ENCODE measurements around the gene TRAF1. TPM values are rescaled to one million over a fixed set of nuclear protein-coding genes. Genes with fewer than 3 reads are reported as not detected.

TRAF1 gene
- total RNA-seq, 4 donors from 2014 or later: 2.5 to 5.7 (median 2.8) TPM

DNA sequence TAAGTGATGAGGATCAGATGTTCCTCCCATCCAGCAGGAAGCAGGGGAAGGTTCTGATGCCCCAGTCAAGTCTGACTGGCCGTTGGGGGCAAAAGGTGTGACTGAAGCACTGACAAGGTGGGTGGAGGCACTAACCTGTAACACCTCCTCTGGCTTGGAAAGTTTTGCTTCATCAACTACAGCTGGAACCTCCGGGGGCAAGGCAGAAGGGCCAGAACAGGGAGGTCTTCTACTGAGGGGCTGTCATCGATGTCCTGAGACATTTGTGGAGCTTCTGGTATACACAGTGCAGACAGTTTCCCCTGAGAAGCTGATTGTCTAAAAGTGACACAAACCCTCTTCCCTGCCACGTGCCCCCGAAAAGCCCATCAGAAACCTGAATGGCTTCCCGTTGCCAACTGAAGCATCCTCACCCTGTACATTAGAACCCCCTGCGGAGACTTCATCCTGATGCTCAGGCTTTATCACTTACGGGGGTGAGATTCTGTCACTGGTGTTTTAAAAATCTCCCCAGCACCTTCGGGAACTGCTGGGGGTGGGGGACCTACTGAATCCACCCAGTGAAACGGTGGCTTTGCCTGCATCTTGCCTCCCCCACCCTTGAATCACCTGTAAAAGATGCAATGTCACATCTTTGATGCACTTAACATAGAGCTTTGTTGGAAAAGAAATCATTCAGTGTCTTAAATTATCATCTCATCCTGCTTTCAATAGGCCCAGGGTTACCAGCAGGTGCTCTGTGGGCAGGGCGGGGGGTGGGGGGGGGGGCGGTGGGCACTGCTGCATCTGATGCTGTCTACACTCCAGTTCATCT lies 24.6 kb downstream of the TRAF1 start:
- WGBS, 2 donors: 70 to 89% methylated on average over 4 to 9 of the region's 12 CpGs
- TF ChIP-seq, protein P1, sequence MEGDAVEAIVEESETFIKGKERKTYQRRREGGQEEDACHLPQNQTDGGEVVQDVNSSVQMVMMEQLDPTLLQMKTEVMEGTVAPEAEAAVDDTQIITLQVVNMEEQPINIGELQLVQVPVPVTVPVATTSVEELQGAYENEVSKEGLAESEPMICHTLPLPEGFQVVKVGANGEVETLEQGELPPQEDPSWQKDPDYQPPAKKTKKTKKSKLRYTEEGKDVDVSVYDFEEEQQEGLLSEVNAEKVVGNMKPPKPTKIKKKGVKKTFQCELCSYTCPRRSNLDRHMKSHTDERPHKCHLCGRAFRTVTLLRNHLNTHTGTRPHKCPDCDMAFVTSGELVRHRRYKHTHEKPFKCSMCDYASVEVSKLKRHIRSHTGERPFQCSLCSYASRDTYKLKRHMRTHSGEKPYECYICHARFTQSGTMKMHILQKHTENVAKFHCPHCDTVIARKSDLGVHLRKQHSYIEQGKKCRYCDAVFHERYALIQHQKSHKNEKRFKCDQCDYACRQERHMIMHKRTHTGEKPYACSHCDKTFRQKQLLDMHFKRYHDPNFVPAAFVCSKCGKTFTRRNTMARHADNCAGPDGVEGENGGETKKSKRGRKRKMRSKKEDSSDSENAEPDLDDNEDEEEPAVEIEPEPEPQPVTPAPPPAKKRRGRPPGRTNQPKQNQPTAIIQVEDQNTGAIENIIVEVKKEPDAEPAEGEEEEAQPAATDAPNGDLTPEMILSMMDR (IDR thresholded peaks at IDR 0.05): no peak
- no peak for TF ChIP-seq POLR2A (IDR thresholded peaks at IDR 0.05)
- Histone ChIP-seq H3K36me3 (peaks cover 0 to 15% (median 0%) of the 10 kb centered on the region in 3 donors), H3K4me3 (no peak overlapping the region), H3K4me1 (peaks cover 2 to 7% (median 4%) of the 10 kb centered on the region in 3 donors), H3K9me3 (no peaks in the 10 kb centered on the region), H3K27ac (no peak overlapping the region), H3K27me3 (no peaks in the 10 kb centered on the region)
- intact Hi-C loops (cut with DNase I): no loop called here
- DNase-seq: no peak

DNA sequence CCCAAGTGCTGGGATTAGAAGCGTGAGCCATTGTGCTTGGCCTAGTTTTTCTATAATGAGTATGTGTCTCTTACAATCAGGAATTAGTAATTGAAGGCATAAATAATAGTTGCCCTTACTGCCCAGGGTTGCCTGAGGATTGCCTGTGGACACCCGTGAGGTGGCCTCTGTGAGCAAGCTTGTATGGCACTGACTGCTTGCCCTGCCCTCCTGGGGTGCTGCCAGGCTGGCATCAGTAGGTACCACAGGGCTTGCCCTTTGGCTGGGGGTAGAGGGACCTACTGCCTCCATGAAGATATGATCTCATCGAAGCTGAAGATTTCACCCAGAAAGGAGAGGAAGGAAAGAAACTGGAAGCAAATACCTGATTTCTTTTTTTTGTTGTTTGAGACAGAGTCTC lies 25.8 kb downstream of the TRAF1 start:
- 75 to 83% methylated on average over 2 to 3 of the region's 3 CpGs for WGBS, 2 donors
- intact Hi-C loops (cut with DNase I): no loop called here
- TF ChIP-seq POLR2A (IDR thresholded peaks at IDR 0.05): no peak
- TF ChIP-seq, protein P1 (IDR thresholded peaks at IDR 0.05): no peak

DNA sequence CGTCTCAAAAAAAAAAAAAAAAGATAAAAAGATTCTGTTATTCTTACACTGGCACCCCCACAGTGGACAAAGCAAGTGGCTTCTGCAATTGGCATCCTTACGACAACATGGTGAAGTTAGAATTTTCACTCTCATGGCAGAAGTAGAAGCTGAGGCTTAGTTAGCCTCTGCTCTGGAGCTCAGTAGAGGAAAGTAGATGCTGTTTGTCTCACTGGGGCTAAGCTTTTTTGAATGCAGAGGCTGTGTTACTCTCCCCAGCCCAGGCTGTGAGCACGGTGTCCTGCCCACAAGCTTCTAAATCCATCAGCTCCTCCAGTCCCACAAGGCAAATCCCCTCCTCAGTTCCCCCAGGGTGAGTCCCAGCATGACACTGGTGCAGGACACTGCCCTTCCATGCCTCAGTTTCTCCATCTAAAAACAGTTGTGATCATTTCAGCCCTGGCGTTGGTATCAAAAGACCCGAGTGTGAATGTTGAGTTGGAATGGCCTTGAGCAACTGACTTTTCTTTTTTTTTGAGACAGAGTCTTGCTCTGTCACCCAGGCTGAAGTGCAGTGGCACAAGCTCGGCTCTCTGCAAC lies 27.0 kb downstream of the TRAF1 start:
- TF ChIP-seq, protein P1 (IDR thresholded peaks at IDR 0.05): no peak
- TF ChIP-seq POLR2A (IDR thresholded peaks at IDR 0.05): no peak
- H3K27me3 ChIP-seq: no peaks in the 10 kb centered on the region
- no peak overlapping the region for H3K27ac ChIP-seq
- H3K36me3 ChIP-seq: peaks cover 0 to 7% (median 0%) of the 10 kb centered on the region in 3 donors
- no peak for DNase-seq
- H3K4me3 ChIP-seq: no peak overlapping the region
- H3K9me3 ChIP-seq: no peaks in the 10 kb centered on the region
- intact Hi-C loops (cut with DNase I): no loop called here
- H3K4me1 ChIP-seq: peaks cover 5 to 17% (median 11%) of the 10 kb centered on the region in 3 donors
- WGBS, 2 donors: 84 to 87% methylated on average over 5 of the region's 6 CpGs

More for the DNA sequence above, 25.8 kb downstream of the TRAF1 start:
- H3K36me3 ChIP-seq: peaks cover 0 to 15% (median 0%) of the 10 kb centered on the region in 3 donors
- H3K4me3 ChIP-seq: no peak overlapping the region
- no peak for DNase-seq
- no peaks in the 10 kb centered on the region for H3K9me3 ChIP-seq
- H3K27me3 ChIP-seq: no peaks in the 10 kb centered on the region
- peaks cover 5 to 11% (median 6%) of the 10 kb centered on the region in 3 donors for H3K4me1 ChIP-seq
- no peak overlapping the region for H3K27ac ChIP-seq

DNA sequence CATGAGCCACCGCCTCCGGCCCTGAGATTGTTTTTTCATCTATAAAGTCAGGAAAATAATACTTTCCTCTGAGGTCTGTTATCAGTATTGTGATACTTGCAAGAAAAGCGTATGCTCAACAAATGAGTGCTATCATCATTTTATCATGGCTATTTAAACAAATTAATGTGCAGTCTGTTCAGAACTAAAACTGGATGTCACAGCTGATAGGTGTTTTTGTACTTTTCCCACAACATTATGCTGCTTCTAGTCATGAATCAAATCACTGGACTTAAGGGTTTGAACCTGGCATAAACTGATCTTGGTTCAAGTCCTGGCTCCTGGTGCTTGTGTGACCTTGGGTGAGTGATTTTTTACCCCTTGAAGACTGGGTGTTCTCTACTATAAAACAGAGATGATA lies 28.2 kb downstream of the TRAF1 start:
- Histone ChIP-seq H3K36me3 (no peaks in the 10 kb centered on the region), H3K4me3 (no peak overlapping the region), H3K27ac (no peak overlapping the region), H3K9me3 (no peaks in the 10 kb centered on the region), H3K4me1 (peaks cover 5 to 29% (median 16%) of the 10 kb centered on the region in 3 donors), H3K27me3 (no peaks in the 10 kb centered on the region)
- TF ChIP-seq POLR2A (IDR thresholded peaks at IDR 0.05): no peak
- TF ChIP-seq, protein P1 (IDR thresholded peaks at IDR 0.05): no peak
- WGBS, 2 donors: 77 to 86% methylated on average over 3 of the region's 3 CpGs
- DNase-seq: no peak
- intact Hi-C loops (cut with DNase I): no loop called here

DNA sequence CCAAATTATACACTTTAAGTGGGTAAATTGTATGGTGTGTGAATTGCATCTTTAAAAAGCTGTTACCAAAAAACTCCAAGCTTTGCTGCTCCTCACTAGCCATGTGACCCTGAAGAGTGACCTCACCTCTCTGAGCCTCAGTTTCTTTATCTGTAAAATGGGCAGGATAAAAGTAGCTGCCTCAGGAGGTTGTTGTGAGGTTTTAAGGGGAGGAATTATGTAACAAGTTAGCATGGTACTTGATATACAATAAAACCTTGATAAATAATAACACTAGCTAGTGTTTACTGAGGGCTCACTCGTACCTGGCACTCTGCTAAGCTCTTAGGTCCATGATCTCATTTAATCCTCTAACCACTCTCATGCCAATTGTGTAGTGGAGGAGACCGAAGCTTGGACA lies 30.6 kb downstream of the TRAF1 start:
- intact Hi-C loops (cut with DNase I): no loop called here
- Histone ChIP-seq H3K9me3 (no peaks in the 10 kb centered on the region), H3K4me1 (peaks cover 10 to 52% (median 21%) of the 10 kb centered on the region in 3 donors), H3K27ac (peak overlapping the region in 1 of 4 donors; percentile 68), H3K27me3 (no peaks in the 10 kb centered on the region), H3K36me3 (no peaks in the 10 kb centered on the region), H3K4me3 (no peak overlapping the region)
- WGBS, 2 donors: 63 to 78% methylated on average over 2 of the region's 2 CpGs
- TF ChIP-seq, protein P1 (IDR thresholded peaks at IDR 0.05): no peak
- no peak for TF ChIP-seq POLR2A (IDR thresholded peaks at IDR 0.05)
- no peak for DNase-seq

All from esophagus squamous epithelium (tissue), 5 donors.